HPDE6-E6E7 (cell line): Measurements from ENCODE around the gene GSTA5.
A peak's percentile ranks its signal among the peaks of the same experiment; 100 is the strongest.
"Not testable (repeated sequence)": the region's sequence is repeated elsewhere in the genome, so short reads cannot be mapped to it uniquely, and the experiment has no call there.

Experiments used
- DNase-seq: peaks from one replicate; pipeline ENCODE4 v3.0.0; 2011; ENCODE audit warnings: missing footprints; ENCODE audit errors: extremely low spot score

The GSTA5 gene

DNA sequence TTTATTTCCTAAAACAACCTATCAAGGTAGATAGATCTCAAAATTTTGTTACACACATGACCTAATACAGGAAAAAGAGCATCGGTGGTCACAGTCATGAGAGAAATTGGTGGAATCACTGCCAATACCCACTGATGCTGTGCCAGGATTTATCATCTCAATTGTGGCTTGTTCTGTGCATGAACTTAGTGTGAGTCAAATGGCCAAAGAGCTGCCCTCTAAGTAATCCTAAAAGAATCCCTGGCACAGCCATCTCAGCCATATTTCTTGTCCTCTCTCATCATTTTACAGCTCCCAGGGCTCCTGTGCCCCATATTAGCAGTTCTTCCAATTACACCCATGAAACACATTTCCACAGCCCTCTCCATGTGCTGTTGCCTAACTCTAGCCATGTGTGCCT is 6.1 kb downstream of the GSTA5 start:
- no peak for DNase-seq

DNA sequence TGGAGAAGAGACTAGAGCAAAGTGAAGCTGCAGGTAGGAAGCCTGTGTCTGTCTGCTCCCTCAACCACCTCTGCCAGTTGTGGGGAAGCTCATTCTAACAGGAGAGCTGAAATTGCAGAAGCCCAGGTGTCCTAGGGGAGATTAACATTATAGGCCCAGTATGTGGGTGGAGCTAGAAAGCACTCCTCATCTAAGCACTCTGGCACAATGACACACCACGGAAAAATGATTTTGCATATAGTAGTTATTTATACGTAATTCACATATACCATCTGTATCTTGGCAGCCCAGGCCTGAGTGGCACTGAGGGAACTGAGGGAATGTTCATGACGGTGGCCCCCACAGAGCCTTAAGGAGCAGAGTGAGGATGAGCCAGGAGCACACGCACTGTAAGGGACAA is 9.7 kb downstream of the GSTA5 start:
- not testable (repeated sequence) for DNase-seq

DNA sequence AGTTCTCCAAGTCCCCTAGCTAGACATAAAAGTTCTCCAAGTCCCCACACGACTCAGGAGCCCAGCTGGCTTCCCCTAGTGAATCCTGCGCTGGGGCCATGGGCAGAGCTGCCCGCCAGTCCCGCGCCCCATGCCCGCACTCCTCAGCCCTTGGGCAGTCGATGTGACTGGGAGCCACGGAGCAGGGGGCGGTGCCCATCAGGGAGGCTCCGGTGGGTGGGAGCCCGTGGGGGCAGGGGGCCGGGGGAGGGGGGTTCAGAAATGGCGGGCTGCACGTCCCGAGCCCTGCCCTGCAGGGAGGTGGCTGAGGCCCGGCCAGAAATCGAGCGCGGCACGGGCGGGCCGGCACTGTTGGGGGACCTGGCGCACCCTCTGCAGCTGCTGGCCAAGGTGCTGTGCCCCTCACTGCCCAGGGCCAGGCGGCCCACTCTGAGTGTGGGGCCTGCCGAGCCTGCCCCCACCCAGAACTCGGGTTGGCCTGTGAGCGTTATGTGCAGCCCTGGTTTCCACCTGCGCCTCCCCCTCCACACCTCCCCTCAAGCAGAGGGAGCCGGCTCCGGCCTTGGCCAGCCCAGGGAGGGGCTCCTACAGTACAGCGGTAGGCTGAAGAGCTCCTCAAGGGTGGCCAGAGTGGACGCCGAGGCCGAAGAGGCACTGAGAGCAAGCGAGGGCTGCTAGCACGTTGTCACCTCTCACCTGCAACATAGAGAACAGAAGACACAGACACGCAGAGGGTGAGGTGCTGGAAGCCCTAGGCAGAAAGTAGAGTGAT is 11.4 kb downstream of the GSTA5 start:
- no peak for DNase-seq

DNA sequence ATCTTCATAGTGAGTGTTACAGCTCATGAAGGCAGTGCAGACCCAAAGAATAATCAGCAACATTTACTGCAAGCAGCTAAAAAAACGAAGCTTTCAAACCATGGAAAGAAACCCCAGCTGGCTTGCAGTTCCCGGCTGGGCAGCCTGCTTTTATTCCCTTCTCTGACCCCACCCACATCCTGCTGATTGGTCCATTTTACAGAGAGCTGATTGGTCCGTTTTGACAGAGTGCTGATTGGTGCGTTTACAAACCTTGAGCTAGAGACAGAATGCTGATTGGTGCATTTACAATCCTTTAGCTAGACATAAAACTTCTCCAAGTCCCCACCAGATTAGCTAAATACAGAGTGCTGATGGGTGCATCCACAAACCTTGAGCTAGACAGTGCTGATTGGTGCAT is 12.0 kb downstream of the GSTA5 start:
- not testable (repeated sequence) for DNase-seq

DNA sequence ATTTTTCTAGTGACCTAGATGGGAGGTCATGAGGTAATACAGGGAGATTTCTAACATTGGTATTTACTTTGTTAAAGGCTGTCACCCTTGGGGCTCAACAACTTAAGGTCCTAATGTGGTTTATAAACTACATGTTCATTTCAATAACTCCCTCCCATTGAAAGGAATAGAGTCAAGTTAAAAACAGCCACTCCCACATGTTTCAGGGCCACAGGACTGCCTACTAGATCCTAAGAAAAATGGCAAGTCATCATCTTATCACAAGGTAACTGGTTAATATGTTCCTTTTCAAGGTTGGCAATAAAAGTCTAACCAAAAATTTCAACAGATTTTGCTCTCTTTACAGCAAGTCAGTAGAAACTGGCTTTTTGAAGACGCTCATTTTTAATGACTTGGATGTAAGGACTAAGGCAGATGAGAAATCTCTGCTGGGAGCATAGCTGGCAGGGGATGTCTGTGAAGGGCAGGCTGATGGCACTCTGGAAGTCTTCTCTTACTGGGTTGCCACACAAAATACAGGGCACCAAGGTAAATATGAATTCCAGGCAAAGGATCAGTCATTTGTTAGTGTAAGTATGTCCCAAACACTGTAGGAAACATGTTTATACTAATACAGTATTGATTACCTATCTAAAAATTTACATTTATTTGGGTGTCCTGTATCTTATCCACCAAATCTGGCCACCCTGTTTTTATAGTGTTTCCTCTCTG is 13.4 kb downstream of the GSTA5 start:
- not testable (repeated sequence) for DNase-seq

DNA sequence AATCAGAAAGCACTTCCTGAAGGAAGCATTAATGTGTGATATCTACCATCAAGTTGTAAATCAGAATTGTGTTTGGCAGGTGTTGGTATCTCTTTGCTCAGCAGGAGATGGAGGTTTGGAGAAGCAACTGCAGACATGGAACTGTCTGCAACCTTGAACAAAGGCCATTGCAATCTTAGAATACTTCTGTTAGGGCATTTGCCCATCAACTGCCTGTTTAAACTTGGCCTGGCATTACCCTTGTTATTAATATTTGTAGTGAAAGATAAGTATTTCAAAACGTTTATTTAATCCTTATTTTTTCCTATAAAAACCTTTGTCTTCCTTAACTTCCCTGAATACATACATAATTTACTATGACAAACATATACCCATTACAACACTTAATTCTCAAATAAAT is 14.1 kb downstream of the GSTA5 start:
- DNase-seq = no peak

DNA sequence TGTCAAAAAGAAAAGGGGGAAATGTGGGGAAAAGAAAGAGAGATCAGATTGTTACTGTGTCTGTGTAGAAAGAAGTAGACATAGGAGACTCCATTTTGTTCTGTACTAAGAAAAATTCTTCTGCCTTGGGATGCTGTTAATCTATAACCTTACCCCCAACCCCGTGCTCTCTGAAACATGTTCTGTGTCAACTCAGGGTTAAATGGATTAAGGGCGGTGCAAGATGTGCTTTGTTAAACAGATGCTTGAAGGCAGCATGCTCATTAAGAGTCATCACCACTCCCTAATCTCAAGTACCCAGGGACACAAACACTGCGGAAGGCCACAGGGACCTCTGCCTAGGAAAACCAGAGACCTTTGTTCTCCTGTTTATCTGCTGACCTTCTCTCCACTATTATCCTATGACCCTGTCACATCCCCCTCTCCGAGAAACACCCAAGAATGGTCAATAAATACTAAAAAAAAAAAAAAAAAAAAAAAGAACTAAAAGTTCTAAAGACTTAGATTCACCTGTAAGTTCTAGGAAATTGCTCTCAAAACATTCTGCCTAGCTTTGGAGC is 14.6 kb downstream of the GSTA5 start:
- DNase-seq = not testable (repeated sequence)

DNA sequence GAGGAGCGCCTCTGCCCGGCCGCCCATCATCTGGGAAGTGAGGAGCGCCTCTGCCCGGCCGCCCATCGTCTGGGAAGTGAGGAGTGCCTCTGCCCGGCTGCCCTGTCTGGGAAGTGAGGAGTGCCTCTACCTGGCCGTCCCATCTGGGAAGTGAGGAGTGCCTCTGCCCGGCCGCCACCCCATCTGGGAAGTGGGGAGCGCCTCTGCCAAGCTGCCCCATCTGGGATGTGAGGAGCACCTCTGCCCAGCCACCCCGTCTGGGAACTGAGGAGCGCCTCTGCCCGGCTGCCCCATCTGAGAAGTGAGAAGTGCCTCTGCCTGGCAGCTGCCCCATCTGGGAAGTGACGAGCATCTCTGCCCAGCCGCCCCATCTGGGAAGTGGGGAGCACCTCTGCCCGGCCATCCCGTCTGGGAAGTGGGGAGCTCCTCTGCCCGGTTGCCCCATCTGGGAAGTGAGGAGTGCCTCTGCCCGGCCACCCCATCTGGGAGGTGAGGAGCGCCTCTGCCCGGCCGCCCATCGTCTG is 15.3 kb downstream of the GSTA5 start:
- not testable (repeated sequence) for DNase-seq

DNA sequence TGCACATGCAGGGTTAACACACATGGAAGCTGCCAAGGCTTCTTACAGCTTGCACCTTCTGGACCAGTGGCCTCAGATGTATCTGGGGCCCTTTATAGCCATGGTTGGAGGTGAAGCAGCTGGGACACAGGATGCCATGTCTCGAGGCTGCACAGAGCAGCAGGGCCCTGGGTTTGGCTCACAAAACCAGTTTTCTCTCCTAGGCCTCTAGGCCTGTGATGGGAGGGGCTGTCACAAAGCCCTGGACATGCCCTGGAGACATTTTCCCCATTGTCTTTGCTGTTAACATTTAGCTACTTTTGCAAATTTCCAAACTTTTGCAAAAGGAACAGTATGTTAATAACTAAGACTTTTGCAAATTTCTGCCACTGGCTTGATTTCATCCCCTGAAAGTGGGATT is 18.8 kb downstream of the GSTA5 start:
- DNase-seq = no peak

DNA sequence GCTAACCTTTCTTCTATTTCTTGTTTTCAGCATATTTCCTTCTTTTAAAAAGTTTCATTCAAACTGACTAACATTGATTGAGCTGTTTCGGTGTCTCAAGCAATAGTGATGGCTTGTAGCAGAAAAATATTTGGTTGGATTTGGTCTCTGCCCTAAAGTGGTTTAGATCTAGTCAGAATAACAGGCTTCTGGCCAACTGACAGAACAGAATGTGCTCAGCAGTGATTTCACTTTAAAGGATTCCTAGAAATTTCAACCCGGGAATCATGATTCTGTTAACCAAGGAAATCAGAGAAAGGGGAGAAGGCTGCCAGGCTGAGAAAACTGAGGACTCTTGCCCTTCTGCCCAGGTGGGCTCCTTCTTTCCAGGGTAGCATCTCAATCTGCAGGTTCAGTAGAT is 20.4 kb downstream of the GSTA5 start:
- no peak for DNase-seq

DNA sequence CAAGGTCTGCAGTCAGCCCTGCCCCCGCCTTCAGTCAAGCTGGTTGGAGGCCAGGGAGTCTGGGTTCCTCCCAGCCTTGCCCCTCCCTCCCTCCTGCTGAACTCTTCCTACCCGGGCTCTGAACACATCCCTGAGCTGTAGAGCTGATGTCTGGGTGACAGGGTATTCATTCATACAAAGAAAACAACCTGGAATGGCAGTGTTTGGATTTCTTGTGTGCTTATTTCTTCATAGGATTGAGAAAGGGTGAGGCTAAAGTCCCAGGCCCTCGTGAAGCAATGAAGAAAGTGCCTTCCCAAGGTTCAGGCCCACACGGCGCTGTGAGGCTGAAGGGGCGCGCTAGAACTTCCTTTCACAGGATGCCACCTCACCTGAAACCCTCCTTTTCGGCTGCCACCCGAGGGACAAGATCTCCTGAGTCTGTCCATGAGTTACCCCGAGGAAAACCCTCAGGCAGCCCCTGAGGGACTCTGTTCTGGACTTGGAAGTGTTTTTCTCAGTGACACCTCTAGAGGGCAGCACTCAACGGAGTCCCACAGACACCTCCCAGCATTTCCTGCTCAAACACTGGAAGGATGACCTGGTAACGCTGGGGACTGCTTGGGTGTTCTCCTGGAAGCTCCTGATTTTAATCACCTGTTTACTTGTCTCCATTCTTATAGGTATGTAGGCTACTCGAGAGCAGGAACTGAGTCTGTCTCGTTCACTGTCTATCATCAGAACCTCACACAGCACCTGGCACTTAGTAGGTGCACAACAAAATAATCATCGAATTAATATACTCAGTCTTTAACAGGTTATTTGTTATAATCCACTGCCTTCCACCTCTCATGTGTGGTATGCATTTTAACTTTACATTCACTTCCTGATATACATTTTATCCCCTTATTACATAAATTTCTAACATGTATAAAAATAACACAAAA is 25.2 kb downstream of the GSTA5 start:
- peak; percentile 49 for DNase-seq

DNA sequence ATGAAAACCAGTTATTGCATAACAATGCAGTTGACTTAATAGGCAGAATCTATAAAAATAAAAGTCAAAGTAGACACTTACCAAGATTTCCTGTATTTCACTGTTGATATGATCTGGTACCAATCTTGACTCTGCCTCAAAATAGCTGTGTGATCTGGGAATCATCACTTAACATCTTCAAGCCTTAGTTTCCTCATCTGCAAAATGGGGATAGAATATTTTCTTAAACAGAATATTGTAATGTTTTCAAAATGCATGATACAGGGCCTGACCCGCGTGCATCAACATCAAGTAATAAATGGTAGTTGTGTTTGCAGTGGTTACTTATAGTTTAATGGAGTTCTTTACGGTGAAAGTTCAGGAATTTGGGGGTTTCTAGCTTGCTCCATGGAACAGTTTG is 26.1 kb downstream of the GSTA5 start:
- DNase-seq = not testable (repeated sequence)

DNA sequence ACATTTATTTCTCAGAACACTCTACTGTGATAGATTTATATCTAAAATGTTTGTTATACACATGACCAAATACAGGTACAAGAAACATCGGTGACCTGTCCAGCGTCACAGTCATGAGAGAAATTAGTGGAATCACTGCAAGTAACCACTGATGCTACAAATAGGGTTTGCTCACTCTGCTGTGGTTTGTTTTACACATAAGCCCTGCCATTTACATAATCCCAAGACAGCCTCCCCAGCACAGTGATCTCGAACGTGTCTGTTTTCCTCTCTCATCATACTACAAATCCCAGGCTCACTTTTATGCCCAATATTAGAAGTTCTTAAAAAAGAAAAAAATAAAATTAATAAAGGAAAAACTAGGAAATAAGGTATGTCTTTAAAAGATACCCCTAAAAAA is 30.8 kb downstream of the GSTA5 start:
- DNase-seq = not testable (repeated sequence)

DNA sequence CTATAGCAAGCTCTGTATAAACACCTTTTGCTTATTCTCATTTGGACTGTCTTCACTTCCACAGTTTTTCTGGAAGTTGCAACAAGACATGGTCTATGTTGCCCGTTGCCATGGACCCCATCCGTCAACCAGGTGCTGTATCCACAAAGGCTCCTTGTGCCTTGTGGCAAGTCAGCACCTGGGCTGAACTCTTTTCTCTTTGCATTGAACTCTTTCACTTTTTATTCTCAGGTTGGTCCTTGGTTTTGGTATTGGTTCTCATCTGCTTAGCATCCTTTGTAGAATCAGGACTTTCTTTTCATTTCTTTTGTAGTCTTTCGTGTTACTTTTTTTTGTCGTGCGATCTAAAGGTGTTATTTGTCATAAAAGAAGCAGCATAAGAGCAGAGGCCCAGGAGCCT is 32.0 kb downstream of the GSTA5 start:
- DNase-seq = no peak

DNA sequence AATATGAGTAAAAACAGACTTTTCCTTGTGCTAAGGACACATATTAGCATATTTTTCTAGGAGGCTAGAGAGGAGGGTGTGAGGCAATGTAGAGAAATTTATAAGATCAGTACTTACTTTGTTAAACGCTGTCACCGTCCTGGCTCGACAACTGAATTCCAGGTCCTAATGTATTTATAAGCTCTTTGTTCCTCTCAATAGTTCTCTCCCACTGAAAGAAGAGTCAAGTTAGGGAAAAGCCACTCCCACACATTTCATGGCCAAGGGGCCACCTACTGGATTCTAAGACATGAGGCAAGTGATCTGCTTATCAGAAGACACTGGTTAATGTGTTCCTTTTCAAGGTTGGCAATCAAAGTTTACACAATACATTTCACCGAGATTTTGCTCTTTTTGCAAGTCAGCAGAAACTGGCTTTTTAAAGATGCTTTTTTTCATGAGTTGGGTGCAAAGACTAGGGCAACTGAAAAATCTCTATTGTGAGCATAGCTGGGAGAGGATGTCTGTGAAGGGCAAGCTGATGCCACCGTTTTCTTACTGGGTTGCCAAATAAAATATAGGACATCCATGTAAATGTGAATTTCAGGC is 36.9 kb downstream of the GSTA5 start, which contains the start of gene GSTA1:
TSS of gene GSTA1 (minus strand) at position 149 of the 588 bp plus-strand sequence. CDS start 4,549 bp downstream, outside the sequence.
- not testable (repeated sequence) for DNase-seq

DNA sequence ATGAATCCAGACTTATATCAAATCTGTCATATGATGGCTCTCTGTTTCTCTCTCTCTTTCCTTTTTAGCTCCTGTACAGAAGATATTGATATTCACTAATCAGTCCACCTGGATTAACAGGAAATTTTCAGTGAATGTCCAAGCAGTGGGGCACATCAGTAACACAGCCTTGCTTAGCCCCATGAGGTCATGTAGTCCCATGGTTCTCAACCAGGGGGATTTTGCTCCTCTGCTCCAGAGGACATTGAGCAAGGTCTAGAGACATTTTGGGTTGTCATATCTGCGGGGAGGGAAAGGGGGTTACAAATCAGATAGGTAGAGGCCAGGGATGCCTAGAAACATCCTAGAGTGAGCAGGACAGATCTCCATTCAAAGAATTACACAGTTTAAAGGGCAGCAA is 37.8 kb downstream of the GSTA5 start:
- DNase-seq = no peak

DNA sequence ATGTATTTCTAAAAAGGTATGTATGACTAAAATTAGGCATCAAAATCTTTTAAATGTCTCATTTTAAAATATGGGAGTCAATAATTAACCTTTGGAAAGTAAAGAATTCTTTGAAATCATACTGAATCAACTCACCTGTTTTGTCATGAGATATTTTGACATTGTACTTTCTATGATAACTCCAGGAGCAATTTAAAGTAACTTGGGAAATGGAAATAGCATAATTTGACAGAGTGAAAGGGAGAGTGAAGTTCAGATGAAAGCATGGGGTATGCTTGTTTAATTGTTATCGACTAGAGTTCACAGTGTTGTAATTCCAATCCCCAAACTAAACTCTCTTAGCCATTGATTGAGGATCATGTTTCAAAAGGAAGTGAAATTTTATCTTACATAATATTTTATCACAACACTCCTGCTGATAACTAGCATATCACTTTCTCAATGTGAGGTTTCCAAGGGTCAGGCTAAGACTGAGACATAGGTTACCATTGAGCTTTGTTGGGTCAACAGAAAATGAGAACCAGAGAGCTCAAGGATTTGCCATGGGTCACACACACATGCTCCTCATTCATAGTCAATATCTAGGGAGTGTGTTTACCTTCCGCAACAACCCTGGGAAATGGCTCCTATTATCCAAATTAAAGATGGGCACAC is 39.3 kb downstream of the GSTA5 start:
- no peak for DNase-seq

DNA sequence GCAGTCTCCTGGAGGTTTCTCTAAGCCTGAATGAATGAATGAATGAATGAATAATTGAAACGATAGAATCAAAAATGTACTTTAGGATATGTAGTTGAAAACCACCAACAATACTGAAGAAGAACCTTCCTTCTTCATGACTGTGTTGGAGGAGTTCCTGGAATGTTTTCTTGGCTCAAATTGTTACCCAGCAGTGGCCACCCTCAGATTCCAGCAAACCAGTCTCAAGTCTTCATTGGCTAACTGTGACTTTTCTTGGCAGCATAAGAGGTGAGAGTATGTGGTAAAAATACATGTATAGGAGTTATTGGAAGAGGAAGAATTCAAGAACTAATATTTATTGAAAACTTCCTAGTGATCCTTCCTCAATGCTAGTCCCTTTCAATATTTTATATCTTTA is 41.3 kb downstream of the GSTA5 start:
- not testable (repeated sequence) for DNase-seq

DNA sequence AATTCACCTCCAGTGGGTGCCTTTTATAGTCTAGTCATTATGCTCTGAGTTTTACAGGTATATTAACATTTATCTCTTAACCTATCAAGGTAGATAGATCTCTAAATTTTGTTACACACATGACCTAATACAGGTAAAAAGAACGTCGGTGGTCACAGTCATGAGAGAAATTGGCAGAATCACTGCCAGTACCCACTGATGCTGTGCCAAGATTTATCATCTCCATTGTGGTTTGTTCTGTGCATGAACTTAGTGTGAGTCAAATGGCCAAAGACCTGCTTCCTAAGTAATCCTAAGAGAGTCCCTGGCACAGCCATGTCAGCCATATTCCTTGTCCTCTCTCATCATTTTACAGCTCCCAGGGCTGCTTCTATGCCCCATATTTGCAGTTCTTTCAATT is 46.2 kb downstream of the GSTA5 start:
- not testable (repeated sequence) for DNase-seq

DNA sequence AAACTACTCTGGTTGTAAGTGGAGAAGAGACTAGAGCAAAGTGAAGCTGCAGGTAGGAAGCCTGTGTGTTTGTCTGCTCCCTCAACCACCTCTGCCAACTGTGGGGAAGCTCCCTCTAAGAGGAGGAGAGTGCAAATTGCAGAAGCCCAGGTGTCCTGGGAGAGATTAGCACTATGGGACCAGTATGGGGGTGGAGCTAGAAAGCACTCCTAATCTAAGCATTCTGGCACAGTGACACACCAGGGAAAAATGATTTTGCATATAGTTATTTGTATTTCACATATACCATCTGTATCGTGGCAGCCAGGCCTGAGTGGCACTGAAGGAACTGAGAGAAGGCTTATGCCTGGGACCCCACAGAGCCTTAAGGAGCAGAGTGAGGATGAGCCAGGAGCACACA is 49.8 kb downstream of the GSTA5 start:
- DNase-seq = no peak

DNA sequence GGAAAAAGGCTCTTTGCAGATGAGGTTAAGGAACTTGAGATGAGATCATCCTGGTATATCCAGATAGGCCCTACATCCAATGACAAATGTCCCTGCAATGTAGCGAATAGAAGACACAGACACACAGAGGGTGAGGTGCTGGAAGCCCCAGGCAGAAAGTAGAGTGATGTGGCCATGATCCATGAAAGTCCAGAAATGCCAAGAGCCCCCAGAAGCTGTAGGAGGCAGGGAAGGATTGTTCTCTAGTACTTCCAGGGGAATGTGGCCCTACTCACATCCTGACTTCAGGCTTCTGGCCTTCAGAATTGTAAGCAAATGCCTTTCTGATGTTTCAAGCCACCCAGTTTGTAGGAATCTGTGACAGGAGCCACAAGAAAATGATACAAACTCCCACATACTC is 51.0 kb downstream of the GSTA5 start:
- DNase-seq = not testable (repeated sequence)
